SK-N-SH (cell line): ENCODE data around the gene IRGM. TPM values are rescaled to one million over a fixed set of nuclear protein-coding genes. Genes with fewer than 3 reads are reported as not detected.

Experiments used
- CTCF ChIA-PET: fragments of 300-600, 350-600 bp; formaldehyde crosslinking; extraction: SDS; loops from one replicate; lab custom pipeline; 2021; lab: Yijun Ruan, JAX
- POLR2A ChIA-PET: fragments of 350-600 bp; sonication (Branson Sonifier 250); formaldehyde crosslinking; extraction: SDS; loops from one replicate; lab custom pipeline; 2020; ENCODE audit warnings: antibody characterized with exemption, inconsistent platforms; lab: Yijun Ruan, JAX
- DNase-seq: peaks from one replicate; pipeline ENCODE4 v3.0.0; 2012
- H2AFZ ChIP-seq: fragments of 200-600 bp; sonication (generic); 2 replicates; pipeline ENCODE4 v1.8.1; 2016; ENCODE audit warnings: antibody characterized with exemption, mild to moderate bottlenecking, low read depth
- H3F3A ChIP-seq: fragments of 200-600 bp; sonication (generic); replicated peaks from 2 replicates; pipeline ENCODE3; 2016; ENCODE audit warnings: antibody characterized with exemption, mild to moderate bottlenecking; ENCODE audit not compliant: insufficient read depth
- H3K27ac ChIP-seq, 2 experiments: fragments of 200-500 bp in 1 of 2; fragments of 200-600 bp in 1 of 2; sonication (Bioruptor generic) in 1 of 2; sonication (generic), shearing (Covaris generic) in 1 of 2; 2 replicates each; pipeline versions ENCODE4 v1.5.1 to v1.6.1; 2014 to 2016; ENCODE audit warnings: low read depth in 2 of 2, inconsistent platforms in 1 of 2, low read length in 1 of 2, mild to moderate bottlenecking in 1 of 2, mixed read lengths in 1 of 2
- H3K27me3 ChIP-seq: fragments of 200-600 bp; sonication (generic), shearing (Covaris generic); 2 replicates; pipeline ENCODE4 v1.6.1; 2016; ENCODE audit warnings: mixed run types; ENCODE audit not compliant: insufficient read depth
- H3K36me3 ChIP-seq, 2 experiments: fragments of 200-500 bp in 1 of 2; fragments of 200-600 bp in 1 of 2; sonication (Bioruptor generic) in 1 of 2; sonication (generic) in 1 of 2; replicated peaks in 1 of 2; 2 replicates each; pipeline versions ENCODE3 to v1.5.1; 2014 to 2016; ENCODE audit warnings: low read length in 1 of 2, mild to moderate bottlenecking in 1 of 2; ENCODE audit not compliant: insufficient read depth in 2 of 2, control insufficient read depth in 1 of 2
- H3K4me1 ChIP-seq, 2 experiments: fragments of 200-500 bp in 1 of 2; fragments of 200-600 bp in 1 of 2; sonication (Bioruptor generic) in 1 of 2; sonication (generic), shearing (Covaris generic) in 1 of 2; 2 replicates each; pipeline versions ENCODE4 v1.5.1 to v1.6.1; 2014 to 2016; ENCODE audit warnings: low read depth in 1 of 2, low read length in 1 of 2, mixed run types in 1 of 2; ENCODE audit not compliant: insufficient read depth in 2 of 2, control insufficient read depth in 1 of 2
- H3K4me2 ChIP-seq: fragments of 200-600 bp; sonication (generic), shearing (Covaris generic); 2 replicates; pipeline ENCODE4 v1.6.1; 2017; ENCODE audit warnings: mixed run types
- H3K4me3 ChIP-seq, 2 experiments: fragments of 200-500 bp in 1 of 2; fragments of 200-600 bp in 1 of 2; sonication (Bioruptor generic) in 1 of 2; sonication (generic), shearing (Covaris generic) in 1 of 2; 2 replicates each; pipeline versions ENCODE4 v1.5.1 to v1.8.1; 2014 to 2016; ENCODE audit warnings: low read depth in 2 of 2, inconsistent platforms in 1 of 2, low read length in 1 of 2, mild to moderate bottlenecking in 1 of 2, mixed read lengths in 1 of 2, moderate library complexity in 1 of 2
- H3K79me2 ChIP-seq: fragments of 200-600 bp; sonication (generic); 2 replicates; pipeline ENCODE4 v1.8.1; 2017; ENCODE audit warnings: mild to moderate bottlenecking; ENCODE audit not compliant: insufficient read depth
- H3K9ac ChIP-seq: fragments of 200-600 bp; sonication (generic); 2 replicates; pipeline ENCODE4 v1.6.1; 2017; ENCODE audit warnings: mixed run types
- H3K9me2 ChIP-seq: fragments of 200-600 bp; sonication (generic); 2 replicates; pipeline ENCODE4 v1.6.1; 2017; ENCODE audit warnings: mixed run types
- H3K9me3 ChIP-seq: fragments of 200-600 bp; sonication (generic); 2 replicates; pipeline ENCODE4 v1.6.1; 2017; ENCODE audit warnings: mixed run types, mild to moderate bottlenecking, moderate library complexity
- H4K20me1 ChIP-seq: fragments of 200-600 bp; sonication (generic); 2 replicates; pipeline ENCODE4 v1.6.1; 2017; ENCODE audit warnings: mild to moderate bottlenecking, mixed run types; ENCODE audit not compliant: insufficient read depth
- CHD2 ChIP-seq: fragments of 150-350 bp; IDR thresholded peaks from 2 replicates; pipeline ENCODE4 v1.6.1; 2018; ENCODE audit warnings: low read length; ENCODE audit not compliant: partially characterized antibody
- FOSL2 ChIP-seq: IDR thresholded peaks from 2 replicates; pipeline ENCODE4 v1.4.0; 2012; ENCODE audit warnings: low read depth, mild to moderate bottlenecking, moderate library complexity, borderline replicate concordance
- GATA2 ChIP-seq: sonication (generic); formaldehyde crosslinking; IDR thresholded peaks from 2 replicates; pipeline ENCODE4 v1.5.0; 2020; ENCODE audit warnings: mild to moderate bottlenecking, missing genetic modification reagents
- MEF2A ChIP-seq: IDR thresholded peaks from 2 replicates; pipeline ENCODE4 v1.4.0; 2012; ENCODE audit warnings: low read depth, borderline replicate concordance
- NFIC ChIP-seq: IDR thresholded peaks from 2 replicates; pipeline ENCODE4 v1.4.0; 2012; ENCODE audit warnings: borderline replicate concordance
- NRF1 ChIP-seq: IDR thresholded peaks from 2 replicates; pipeline ENCODE4 v1.6.1; 2012; ENCODE audit warnings: low read depth, mild to moderate bottlenecking, low read length
- POLR2AphosphoS5 ChIP-seq: IDR thresholded peaks from 2 replicates; pipeline ENCODE4 v1.6.1; 2012; ENCODE audit warnings: low read depth, low read length
- RCOR1 ChIP-seq: fragments of 150-350 bp; IDR thresholded peaks from 2 replicates; pipeline ENCODE4 v1.6.1; 2017; ENCODE audit warnings: antibody characterized with exemption, low read length
- SIN3A ChIP-seq: IDR thresholded peaks from 2 replicates; pipeline ENCODE4 v1.6.1; 2012; ENCODE audit warnings: low read depth, mild to moderate bottlenecking, low read length, moderate library complexity, borderline replicate concordance
- SMC3 ChIP-seq: IDR thresholded peaks from 2 replicates; pipeline ENCODE4 v1.6.1; 2012; ENCODE audit warnings: low read depth, low read length, improper control_type of control experiment
- YY1 ChIP-seq: IDR thresholded peaks from 2 replicates; pipeline ENCODE4 v1.4.0; 2012; ENCODE audit warnings: low read depth, mild to moderate bottlenecking
- polyA plus RNA-seq, 3 experiments: library from polyadenylated mRNA; depleted of rRNA; stranded (reverse); fragments of >200 nt; gene quantifications; 2 replicates each; pipeline ENCODE4 v1.2.3, GENCODE V29; 2012
- TF ChIP-seq, protein P1 (sequence below): fragments of 150-350 bp; IDR thresholded peaks from 2 replicates; pipeline ENCODE4 v1.6.1; 2017; ENCODE audit warnings: antibody characterized with exemption, low read length, low read depth, borderline replicate concordance
- TF ChIP-seq, protein P2 (sequence below): IDR thresholded peaks from 2 replicates; pipeline ENCODE4 v1.6.1; 2012; ENCODE audit warnings: mild to moderate bottlenecking, low read depth, low read length, moderate library complexity
- TF ChIP-seq, protein P3 (sequence below): IDR thresholded peaks from 2 replicates; pipeline ENCODE4 v1.4.0; 2012; ENCODE audit warnings: low read depth

The IRGM gene
- polyA plus RNA-seq, 1 of the 3 experiments (the other 2 are of a cell fraction), result 0.13 TPM

DNA sequence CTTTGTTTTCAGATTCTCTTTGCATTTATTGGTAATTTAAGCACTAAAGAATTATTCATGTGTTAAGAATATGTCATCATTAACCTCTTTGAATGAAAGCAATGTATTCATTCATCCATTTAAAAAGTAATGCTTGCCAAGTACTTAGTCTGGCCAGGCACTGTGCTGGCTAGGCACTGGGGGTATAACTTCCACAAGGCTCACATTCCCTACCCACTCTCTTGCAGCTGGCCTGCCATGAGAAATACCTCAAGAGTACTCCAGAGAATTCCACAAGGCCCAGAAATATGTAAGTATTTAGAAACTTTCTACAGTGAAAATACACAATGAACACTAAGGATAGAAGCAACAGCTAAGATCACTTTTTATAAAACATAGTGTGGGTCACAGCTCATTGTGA lies 33.0 kb downstream of the IRGM start:
- no peaks in the 10 kb centered on the region for H3K27me3 ChIP-seq

More for the DNA sequence above, 33.0 kb downstream of the IRGM start:
- Histone ChIP-seq H3K4me1 (no peaks in the 10 kb centered on the region), H3K36me3 (no peaks in the 10 kb centered on the region), H3K4me3 (no peak overlapping the region), H2AFZ (no peak overlapping the region), H4K20me1 (no peaks in the 10 kb centered on the region), H3K4me2 (no peak overlapping the region), H3K79me2 (no peaks in the 10 kb centered on the region), H3K9ac (no peak overlapping the region), H3K27ac (no peak overlapping the region), H3F3A (no peaks in the 10 kb centered on the region), H3K9me3 (peaks cover 6% of the 10 kb centered on the region), H3K9me2 (no peaks in the 10 kb centered on the region)
- TF ChIP-seq POLR2AphosphoS5 (no peak), GATA2 (CRISPR knock-in tag) (no peak), RCOR1 (no peak), YY1 (no peak), MEF2A (no peak), FOSL2 (no peak), NFIC (no peak), NRF1 (no peak), SMC3 (no peak), CHD2 (no peak), SIN3A (no peak)
- TF ChIP-seq, protein P1, sequence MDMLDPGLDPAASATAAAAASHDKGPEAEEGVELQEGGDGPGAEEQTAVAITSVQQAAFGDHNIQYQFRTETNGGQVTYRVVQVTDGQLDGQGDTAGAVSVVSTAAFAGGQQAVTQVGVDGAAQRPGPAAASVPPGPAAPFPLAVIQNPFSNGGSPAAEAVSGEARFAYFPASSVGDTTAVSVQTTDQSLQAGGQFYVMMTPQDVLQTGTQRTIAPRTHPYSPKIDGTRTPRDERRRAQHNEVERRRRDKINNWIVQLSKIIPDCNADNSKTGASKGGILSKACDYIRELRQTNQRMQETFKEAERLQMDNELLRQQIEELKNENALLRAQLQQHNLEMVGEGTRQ, result no peak
- TF ChIP-seq, protein P2, sequence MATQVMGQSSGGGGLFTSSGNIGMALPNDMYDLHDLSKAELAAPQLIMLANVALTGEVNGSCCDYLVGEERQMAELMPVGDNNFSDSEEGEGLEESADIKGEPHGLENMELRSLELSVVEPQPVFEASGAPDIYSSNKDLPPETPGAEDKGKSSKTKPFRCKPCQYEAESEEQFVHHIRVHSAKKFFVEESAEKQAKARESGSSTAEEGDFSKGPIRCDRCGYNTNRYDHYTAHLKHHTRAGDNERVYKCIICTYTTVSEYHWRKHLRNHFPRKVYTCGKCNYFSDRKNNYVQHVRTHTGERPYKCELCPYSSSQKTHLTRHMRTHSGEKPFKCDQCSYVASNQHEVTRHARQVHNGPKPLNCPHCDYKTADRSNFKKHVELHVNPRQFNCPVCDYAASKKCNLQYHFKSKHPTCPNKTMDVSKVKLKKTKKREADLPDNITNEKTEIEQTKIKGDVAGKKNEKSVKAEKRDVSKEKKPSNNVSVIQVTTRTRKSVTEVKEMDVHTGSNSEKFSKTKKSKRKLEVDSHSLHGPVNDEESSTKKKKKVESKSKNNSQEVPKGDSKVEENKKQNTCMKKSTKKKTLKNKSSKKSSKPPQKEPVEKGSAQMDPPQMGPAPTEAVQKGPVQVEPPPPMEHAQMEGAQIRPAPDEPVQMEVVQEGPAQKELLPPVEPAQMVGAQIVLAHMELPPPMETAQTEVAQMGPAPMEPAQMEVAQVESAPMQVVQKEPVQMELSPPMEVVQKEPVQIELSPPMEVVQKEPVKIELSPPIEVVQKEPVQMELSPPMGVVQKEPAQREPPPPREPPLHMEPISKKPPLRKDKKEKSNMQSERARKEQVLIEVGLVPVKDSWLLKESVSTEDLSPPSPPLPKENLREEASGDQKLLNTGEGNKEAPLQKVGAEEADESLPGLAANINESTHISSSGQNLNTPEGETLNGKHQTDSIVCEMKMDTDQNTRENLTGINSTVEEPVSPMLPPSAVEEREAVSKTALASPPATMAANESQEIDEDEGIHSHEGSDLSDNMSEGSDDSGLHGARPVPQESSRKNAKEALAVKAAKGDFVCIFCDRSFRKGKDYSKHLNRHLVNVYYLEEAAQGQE, result no peak
- TF ChIP-seq, protein P3, sequence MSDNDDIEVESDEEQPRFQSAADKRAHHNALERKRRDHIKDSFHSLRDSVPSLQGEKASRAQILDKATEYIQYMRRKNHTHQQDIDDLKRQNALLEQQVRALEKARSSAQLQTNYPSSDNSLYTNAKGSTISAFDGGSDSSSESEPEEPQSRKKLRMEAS, result no peak
- DNase-seq, result no peak
- CTCF ChIA-PET, result no interaction called here
- POLR2A ChIA-PET, result no interaction called here
